ENCODE data around the gene CSH2.

CSH2 gene

GRCh38 chr17:63833026-63833740 lies 40.3 kb downstream of the CSH2 start:
- H2BK120ac ChIP-seq (ENCODE audit: low read depth, low read length): no peak overlapping the region
- no peak for DNase-seq
- no peak overlapping the region for H3K23ac ChIP-seq (ENCODE audit: low read length)
- no peak overlapping the region for H4K5ac ChIP-seq (ENCODE audit: low read length)
- H3K56ac ChIP-seq (ENCODE audit: low read length): no peak overlapping the region
- no peak overlapping the region for H4K8ac ChIP-seq (ENCODE audit: low read depth, low read length)
- H3K4me3 ChIP-seq (ENCODE audit: low read length): no peak overlapping the region
- no CpG with 5 or more reads among the region's 14 CpGs for WGBS (ENCODE audit: extremely low coverage, insufficient coverage, low lambda C conversion rate)
- no peaks in the 10 kb centered on the region for H3K27me3 ChIP-seq (ENCODE audit: insufficient read depth, low read length, poor library complexity)
- H3K18ac ChIP-seq (ENCODE audit: low read length): no peak overlapping the region
- H2AK5ac ChIP-seq (ENCODE audit: low read length): no peak overlapping the region
- H3K27ac ChIP-seq (ENCODE audit: low read depth, low read length): no peak overlapping the region
- H3K4me2 ChIP-seq (ENCODE audit: low read length): no peak overlapping the region
- H3K79me1 ChIP-seq (ENCODE audit: low read length): peaks cover 15% of the 10 kb centered on the region
- H2BK15ac ChIP-seq (replicated peaks; ENCODE audit: low read depth): no peak overlapping the region
- no peak overlapping the region for H3K4ac ChIP-seq (ENCODE audit: low read depth, low read length)
- H3K36me3 ChIP-seq (ENCODE audit: control insufficient read depth, insufficient read depth, low read length): peaks cover 23% of the 10 kb centered on the region
- H3K79me2 ChIP-seq (ENCODE audit: control insufficient read depth, insufficient read depth, low read length): peaks cover 18% of the 10 kb centered on the region
- no peak overlapping the region for H2BK5ac ChIP-seq (ENCODE audit: low read length)
- no peaks in the 10 kb centered on the region for H3K4me1 ChIP-seq (ENCODE audit: control insufficient read depth, low read depth, low read length)
- no peak overlapping the region for H3K9ac ChIP-seq (ENCODE audit: low read length)

GRCh38 chr17:63832455-63832854 lies 41.0 kb downstream of the CSH2 start:
- Histone ChIP-seq H3K4me2 (ENCODE audit: low read length) (no peak overlapping the region), H2BK120ac (ENCODE audit: low read depth, low read length) (no peak overlapping the region), H2BK15ac (replicated peaks; ENCODE audit: low read depth) (no peak overlapping the region), H3K9ac (ENCODE audit: low read length) (no peak overlapping the region), H3K4me1 (ENCODE audit: control insufficient read depth, low read depth, low read length) (no peaks in the 10 kb centered on the region), H3K56ac (ENCODE audit: low read length) (no peak overlapping the region), H3K27me3 (ENCODE audit: insufficient read depth, low read length, poor library complexity) (no peaks in the 10 kb centered on the region), H4K5ac (ENCODE audit: low read length) (no peak overlapping the region), H3K79me2 (ENCODE audit: control insufficient read depth, insufficient read depth, low read length) (peaks cover 19% of the 10 kb centered on the region), H3K4me3 (ENCODE audit: low read length) (no peak overlapping the region), H3K79me1 (ENCODE audit: low read length) (peaks cover 16% of the 10 kb centered on the region), H3K36me3 (ENCODE audit: control insufficient read depth, insufficient read depth, low read length) (peaks cover 23% of the 10 kb centered on the region), H3K18ac (ENCODE audit: low read length) (no peak overlapping the region), H2AK5ac (ENCODE audit: low read length) (no peak overlapping the region), H3K23ac (ENCODE audit: low read length) (no peak overlapping the region), H3K4ac (ENCODE audit: low read depth, low read length) (no peak overlapping the region), H2BK5ac (ENCODE audit: low read length) (no peak overlapping the region), H3K27ac (ENCODE audit: low read depth, low read length) (no peak overlapping the region), H4K8ac (ENCODE audit: low read depth, low read length) (no peak overlapping the region)
- WGBS (ENCODE audit: extremely low coverage, insufficient coverage, low lambda C conversion rate): no CpG with 5 or more reads among the region's 2 CpGs
- DNase-seq: no peak

GRCh38 chr17:63832014-63832413 lies 41.5 kb downstream of the CSH2 start:
- peaks cover 23% of the 10 kb centered on the region for H3K36me3 ChIP-seq (ENCODE audit: control insufficient read depth, insufficient read depth, low read length)
- no CpG with 5 or more reads among the region's 5 CpGs for WGBS (ENCODE audit: extremely low coverage, insufficient coverage, low lambda C conversion rate)
- H2AK5ac ChIP-seq (ENCODE audit: low read length): no peak overlapping the region

GRCh38 chr17:63831505-63831904 lies 42.0 kb downstream of the CSH2 start:
- Histone ChIP-seq H3K27ac (ENCODE audit: low read depth, low read length) (no peak overlapping the region), H2AK5ac (ENCODE audit: low read length) (no peak overlapping the region), H3K56ac (ENCODE audit: low read length) (no peak overlapping the region), H3K4ac (ENCODE audit: low read depth, low read length) (no peak overlapping the region), H3K18ac (ENCODE audit: low read length) (no peak overlapping the region), H4K5ac (ENCODE audit: low read length) (no peak overlapping the region), H2BK15ac (replicated peaks; ENCODE audit: low read depth) (no peak overlapping the region), H3K4me3 (ENCODE audit: low read length) (no peak overlapping the region), H3K4me2 (ENCODE audit: low read length) (no peak overlapping the region), H3K9ac (ENCODE audit: low read length) (no peak overlapping the region), H2BK5ac (ENCODE audit: low read length) (no peak overlapping the region), H3K4me1 (ENCODE audit: control insufficient read depth, low read depth, low read length) (no peaks in the 10 kb centered on the region), H3K79me1 (ENCODE audit: low read length) (peaks cover 16% of the 10 kb centered on the region), H2BK120ac (ENCODE audit: low read depth, low read length) (no peak overlapping the region), H3K36me3 (ENCODE audit: control insufficient read depth, insufficient read depth, low read length) (peaks cover 23% of the 10 kb centered on the region), H3K27me3 (ENCODE audit: insufficient read depth, low read length, poor library complexity) (no peaks in the 10 kb centered on the region), H3K79me2 (ENCODE audit: control insufficient read depth, insufficient read depth, low read length) (peaks cover 20% of the 10 kb centered on the region), H4K8ac (ENCODE audit: low read depth, low read length) (no peak overlapping the region), H3K23ac (ENCODE audit: low read length) (no peak overlapping the region)
- no CpG with 5 or more reads among the region's 8 CpGs for WGBS (ENCODE audit: extremely low coverage, insufficient coverage, low lambda C conversion rate)
- no peak for DNase-seq

More at GRCh38 chr17:63832014-63832413, 41.5 kb downstream of the CSH2 start:
- Histone ChIP-seq H3K79me2 (ENCODE audit: control insufficient read depth, insufficient read depth, low read length) (peaks cover 19% of the 10 kb centered on the region), H2BK5ac (ENCODE audit: low read length) (no peak overlapping the region), H4K8ac (ENCODE audit: low read depth, low read length) (no peak overlapping the region), H4K5ac (ENCODE audit: low read length) (no peak overlapping the region), H3K4me2 (ENCODE audit: low read length) (no peak overlapping the region), H3K27ac (ENCODE audit: low read depth, low read length) (no peak overlapping the region), H3K79me1 (ENCODE audit: low read length) (peaks cover 16% of the 10 kb centered on the region), H3K56ac (ENCODE audit: low read length) (no peak overlapping the region), H3K9ac (ENCODE audit: low read length) (no peak overlapping the region), H3K27me3 (ENCODE audit: insufficient read depth, low read length, poor library complexity) (no peaks in the 10 kb centered on the region), H3K4ac (ENCODE audit: low read depth, low read length) (no peak overlapping the region), H2BK120ac (ENCODE audit: low read depth, low read length) (no peak overlapping the region), H3K4me3 (ENCODE audit: low read length) (no peak overlapping the region), H3K4me1 (ENCODE audit: control insufficient read depth, low read depth, low read length) (no peaks in the 10 kb centered on the region), H3K23ac (ENCODE audit: low read length) (no peak overlapping the region), H3K18ac (ENCODE audit: low read length) (no peak overlapping the region), H2BK15ac (replicated peaks; ENCODE audit: low read depth) (no peak overlapping the region)
- no peak for DNase-seq

- Histone ChIP-seq H2BK120ac (ENCODE audit: low read depth, low read length) (no peak overlapping the region), H3K4ac (ENCODE audit: low read depth, low read length) (no peak overlapping the region), H2AK5ac (ENCODE audit: low read length) (no peak overlapping the region), H3K18ac (ENCODE audit: low read length) (no peak overlapping the region), H3K79me1 (ENCODE audit: low read length) (peaks cover 16% of the 10 kb centered on the region), H3K36me3 (ENCODE audit: control insufficient read depth, insufficient read depth, low read length) (peaks cover 23% of the 10 kb centered on the region), H4K5ac (ENCODE audit: low read length) (no peak overlapping the region), H3K4me2 (ENCODE audit: low read length) (no peak overlapping the region), H3K9ac (ENCODE audit: low read length) (no peak overlapping the region), H3K27ac (ENCODE audit: low read depth, low read length) (no peak overlapping the region), H3K4me3 (ENCODE audit: low read length) (no peak overlapping the region), H2BK15ac (replicated peaks; ENCODE audit: low read depth) (no peak overlapping the region), H3K79me2 (ENCODE audit: control insufficient read depth, insufficient read depth, low read length) (peaks cover 25% of the 10 kb centered on the region), H3K27me3 (ENCODE audit: insufficient read depth, low read length, poor library complexity) (no peaks in the 10 kb centered on the region), H4K8ac (ENCODE audit: low read depth, low read length) (no peak overlapping the region), H3K4me1 (ENCODE audit: control insufficient read depth, low read depth, low read length) (no peaks in the 10 kb centered on the region), H2BK5ac (ENCODE audit: low read length) (no peak overlapping the region), H3K23ac (ENCODE audit: low read length) (no peak overlapping the region), H3K56ac (ENCODE audit: low read length) (no peak overlapping the region)
- no CpG with 5 or more reads among the region's 15 CpGs for WGBS (ENCODE audit: extremely low coverage, insufficient coverage, low lambda C conversion rate)
- DNase-seq: no peak
Measured at GRCh38 chr17:63830904-63831491, 42.5 kb downstream of the CSH2 start.

Measured in mesendoderm (in vitro differentiated cells).